IMR-90 (cell line): ENCODE data around the gene BAZ2B. TPM values are rescaled to one million over a fixed set of nuclear protein-coding genes. Genes with fewer than 3 reads are reported as not detected.

Experiments used
- ATAC-seq: fragments of 200-7000 bp; cut with Tn5 transposase; 2 replicates; pipeline ENCODE4 v1.9.1; 2020; ENCODE audit warnings: low read depth, mild to moderate bottlenecking, moderate library complexity
- BruUV-seq: library from RNA; stranded (reverse); fragments of 400-500 nt; replicated peaks from 2 replicates; lab custom pipeline; 2021; lab: Mats Ljungman, UMichigan
- CTCF ChIA-PET: fragments of 300-600 bp; formaldehyde crosslinking; extraction: SDS; loops from one replicate; lab custom pipeline; 2021; ENCODE audit warnings: antibody characterized with exemption; lab: Yijun Ruan, JAX
- POLR2A ChIA-PET: fragments of 300-600 bp; sonication (Branson Sonifier 250); formaldehyde crosslinking; loops from one replicate; lab custom pipeline; 2022; ENCODE audit warnings: antibody characterized with exemption; ENCODE audit not compliant: unreplicated experiment; lab: Charles Lee
- DNase-seq: peaks from one replicate; pipeline ENCODE4 v3.0.0; 2013
- H2AFZ ChIP-seq: replicated peaks from 2 replicates; pipeline ENCODE3; 2013; ENCODE audit warnings: low read length, mild to moderate bottlenecking; ENCODE audit not compliant: poor library complexity
- H2AK5ac ChIP-seq: 2 replicates; pipeline ENCODE4 v1.6.1; 2013; ENCODE audit warnings: low read depth, low read length, inconsistent platforms
- H2AK9ac ChIP-seq: replicated peaks from 2 replicates; pipeline ENCODE3; 2013; ENCODE audit warnings: mild to moderate bottlenecking, low read depth, low read length, moderate library complexity; ENCODE audit not compliant: poor library complexity
- H2BK120ac ChIP-seq: 2 replicates; pipeline ENCODE4 v1.6.1; 2013; ENCODE audit warnings: low read depth, low read length, inconsistent platforms
- H2BK15ac ChIP-seq: 3 replicates; pipeline ENCODE4 v1.6.1; 2013; ENCODE audit warnings: low read depth, low read length, inconsistent platforms
- H2BK20ac ChIP-seq: 2 replicates; pipeline ENCODE4 v1.6.1; 2013; ENCODE audit warnings: low read depth, mild to moderate bottlenecking, inconsistent platforms, low read length, moderate library complexity
- H2BK5ac ChIP-seq: 2 replicates; pipeline ENCODE4 v1.6.1; 2013; ENCODE audit warnings: mild to moderate bottlenecking, low read depth, low read length, inconsistent platforms; ENCODE audit not compliant: poor library complexity, severe bottlenecking
- H3K14ac ChIP-seq: replicated peaks from 2 replicates; pipeline ENCODE4 v1.6.1; 2013; ENCODE audit warnings: low read depth, low read length, inconsistent platforms
- H3K18ac ChIP-seq: 2 replicates; pipeline ENCODE4 v1.6.1; 2013; ENCODE audit warnings: low read depth, low read length, control low read depth
- H3K23ac ChIP-seq: 2 replicates; pipeline ENCODE4 v1.6.1; 2013; ENCODE audit warnings: low read depth, low read length, inconsistent platforms
- H3K27ac ChIP-seq: 2 replicates; pipeline ENCODE4 v1.5.1; 2013; ENCODE audit warnings: mild to moderate bottlenecking, control low read depth, low read length; ENCODE audit not compliant: insufficient read depth
- H3K27me3 ChIP-seq: 2 replicates; pipeline ENCODE4 v1.6.1; 2013; ENCODE audit warnings: low read length; ENCODE audit not compliant: control insufficient read depth, insufficient read depth
- H3K36me3 ChIP-seq: 2 replicates; pipeline ENCODE4 v1.6.1; 2013; ENCODE audit warnings: low read length, mixed read lengths; ENCODE audit not compliant: control insufficient read depth, insufficient read depth
- H3K4ac ChIP-seq: 2 replicates; pipeline ENCODE4 v1.6.1; 2013; ENCODE audit warnings: low read depth, low read length, inconsistent platforms
- H3K4me1 ChIP-seq: 2 replicates; pipeline ENCODE4 v1.6.1; 2013; ENCODE audit warnings: low read length, mixed read lengths; ENCODE audit not compliant: control insufficient read depth, insufficient read depth
- H3K4me2 ChIP-seq: 2 replicates; pipeline ENCODE4 v1.6.1; 2013; ENCODE audit warnings: low read depth, mild to moderate bottlenecking, control low read depth, low read length, moderate library complexity
- H3K4me3 ChIP-seq: 2 replicates; pipeline ENCODE4 v1.5.1; 2013; ENCODE audit warnings: low read depth, mild to moderate bottlenecking, control low read depth, low read length, moderate library complexity; ENCODE audit not compliant: insufficient read depth
- H3K56ac ChIP-seq: 2 replicates; pipeline ENCODE4 v1.6.1; 2013; ENCODE audit warnings: low read length, inconsistent platforms; ENCODE audit not compliant: insufficient read depth; ENCODE audit errors: extremely low read depth
- H3K79me1 ChIP-seq, 2 experiments: 2 replicates each; pipeline ENCODE4 v1.6.1; 2013; ENCODE audit warnings: low read length in 2 of 2, inconsistent platforms in 1 of 2, low read depth in 1 of 2
- H3K9ac ChIP-seq: 2 replicates; pipeline ENCODE4 v1.6.1; 2013; ENCODE audit warnings: low read depth, low read length, control low read depth
- H3K9me1 ChIP-seq: 2 replicates; pipeline ENCODE4 v1.6.1; 2013; ENCODE audit warnings: low read length, inconsistent platforms; ENCODE audit not compliant: insufficient read depth
- H3K9me3 ChIP-seq: 2 replicates; pipeline ENCODE4 v1.6.1; 2013; ENCODE audit warnings: low read length; ENCODE audit not compliant: control insufficient read depth, insufficient read depth
- H4K20me1 ChIP-seq: 2 replicates; pipeline ENCODE4 v1.6.1; 2013; ENCODE audit warnings: low read length, inconsistent platforms; ENCODE audit not compliant: insufficient read depth
- H4K5ac ChIP-seq: 2 replicates; pipeline ENCODE4 v1.6.1; 2013; ENCODE audit warnings: mild to moderate bottlenecking, low read depth, low read length, control low read depth
- H4K8ac ChIP-seq, 2 experiments: 2 replicates each; pipeline ENCODE4 v1.6.1; 2013; ENCODE audit warnings: low read depth in 2 of 2, low read length in 2 of 2, control low read depth in 1 of 2, inconsistent platforms in 1 of 2
- H4K91ac ChIP-seq: 2 replicates; pipeline ENCODE4 v1.6.1; 2013; ENCODE audit warnings: low read depth, low read length, inconsistent platforms; ENCODE audit not compliant: insufficient read depth
- BHLHE40 ChIP-seq: fragments of 150-350 bp; IDR thresholded peaks from 2 replicates; pipeline ENCODE4 v1.6.1; 2016; ENCODE audit warnings: mild to moderate bottlenecking, low read depth, low read length
- CEBPB ChIP-seq: IDR thresholded peaks from 2 replicates; pipeline ENCODE4 v1.6.1; 2012; ENCODE audit warnings: low read depth, low read length, improper control_type of control experiment
- CHD1 ChIP-seq: IDR thresholded peaks from 2 replicates; pipeline ENCODE4 v1.6.1; 2012; ENCODE audit warnings: low read depth, low read length, improper control_type of control experiment
- FOS ChIP-seq: fragments of 150-350 bp; IDR thresholded peaks from 2 replicates; pipeline ENCODE4 v1.6.1; 2016; ENCODE audit warnings: low read depth, low read length
- MAFK ChIP-seq: IDR thresholded peaks from 2 replicates; pipeline ENCODE4 v1.6.1; 2012; ENCODE audit warnings: low read depth, low read length, improper control_type of control experiment
- MAZ ChIP-seq: IDR thresholded peaks from 2 replicates; pipeline ENCODE4 v1.6.1; 2012; ENCODE audit warnings: low read depth, mild to moderate bottlenecking, low read length, improper control_type of control experiment, moderate library complexity, borderline replicate concordance
- MXI1 ChIP-seq: IDR thresholded peaks from 2 replicates; pipeline ENCODE4 v1.6.1; 2012; ENCODE audit warnings: low read depth, mild to moderate bottlenecking, low read length, moderate library complexity, borderline replicate concordance
- NFE2L2 ChIP-seq: fragments of 150-350 bp; IDR thresholded peaks from 2 replicates; pipeline ENCODE4 v1.6.1; 2016; ENCODE audit warnings: low read depth, mild to moderate bottlenecking, low read length
- POLR2A ChIP-seq: IDR thresholded peaks from 2 replicates; pipeline ENCODE4 v1.6.1; 2012; ENCODE audit warnings: mild to moderate bottlenecking, low read depth, low read length
- RAD21 ChIP-seq: IDR thresholded peaks from 2 replicates; pipeline ENCODE4 v1.6.1; 2012; ENCODE audit warnings: low read length, improper control_type of control experiment
- RCOR1 ChIP-seq: IDR thresholded peaks from 2 replicates; pipeline ENCODE4 v1.6.1; 2012; ENCODE audit warnings: mild to moderate bottlenecking, low read length, improper control_type of control experiment; ENCODE audit not compliant: insufficient replicate concordance
- RFX5 ChIP-seq: IDR thresholded peaks from 2 replicates; pipeline ENCODE4 v1.8.0; 2012; ENCODE audit warnings: low read depth, mild to moderate bottlenecking, low read length, moderate library complexity
- SMC3 ChIP-seq: fragments of 150-350 bp; IDR thresholded peaks from 2 replicates; pipeline ENCODE4 v1.6.1; 2016; ENCODE audit warnings: low read depth, mild to moderate bottlenecking, antibody characterized with exemption, low read length, moderate library complexity
- USF2 ChIP-seq: fragments of 150-350 bp; IDR thresholded peaks from 2 replicates; pipeline ENCODE4 v1.6.1; 2017; ENCODE audit warnings: mild to moderate bottlenecking, antibody characterized with exemption, low read length, low read depth
- WGBS, 2 experiments: methylation state at CpG; one replicate each; pipeline versions ENCODE4 v1.1.5 to v1.1.7; 2013; ENCODE audit warnings: missing lambda C conversion rate in 2 of 2; ENCODE audit not compliant: insufficient read length in 1 of 2; ENCODE audit errors: extremely low coverage in 2 of 2; 5-methylcytosine and 5-hydroxymethylcytosine counted together
- dilution Hi-C: fragments of 300-500 bp; cut with HindIII; formaldehyde crosslinking; loops from one replicate; pipeline ENCODE4 v1.14.3; 2018; ENCODE audit warnings: low sequenced_read_pairs; ENCODE audit not compliant: unreplicated experiment
- in situ Hi-C: fragments of 300-500 bp; cut with MboI; formaldehyde crosslinking; loops from 3 replicates; pipeline ENCODE4 v1.14.3; 2019; ENCODE audit warnings: low sequenced_read_pairs, inconsistent platforms, mixed read lengths
- intact Hi-C: fragments of 100-400 bp; cut with micrococcal nuclease; formaldehyde crosslinking; loops from 2 replicates; pipeline ENCODE4 v1.10.0; 2022
- polyA plus RNA-seq, 3 experiments: library from polyadenylated mRNA; depleted of rRNA; stranded (reverse); fragments of >200 nt; gene quantifications; 2 replicates each; pipeline ENCODE4 v1.2.3, GENCODE V29; 2012; ENCODE audit warnings: low replicate concordance in 1 of 3
- total RNA-seq: library from RNA; depleted of rRNA; stranded (reverse); fragments of >200 nt; gene quantifications from 2 replicates; pipeline ENCODE4 v1.2.3, GENCODE V29; 2012
- TF ChIP-seq, protein P1 (sequence below): fragments of 150-350 bp; IDR thresholded peaks from 2 replicates; pipeline ENCODE4 v1.6.1; 2016; ENCODE audit warnings: low read depth, mild to moderate bottlenecking, low read length, moderate library complexity, borderline replicate concordance
- TF ChIP-seq, protein P2 (sequence below): conservative IDR thresholded peaks from 2 replicates; pipeline ENCODE4 v1.5.1; 2012; ENCODE audit warnings: mild to moderate bottlenecking, low read depth, low read length, improper control_type of control experiment

Gene BAZ2B
- total and polyA plus RNA-seq, 2 of the 4 experiments (the other 2 are of a cell fraction): 8.9 to 42.1 TPM

DNA sequence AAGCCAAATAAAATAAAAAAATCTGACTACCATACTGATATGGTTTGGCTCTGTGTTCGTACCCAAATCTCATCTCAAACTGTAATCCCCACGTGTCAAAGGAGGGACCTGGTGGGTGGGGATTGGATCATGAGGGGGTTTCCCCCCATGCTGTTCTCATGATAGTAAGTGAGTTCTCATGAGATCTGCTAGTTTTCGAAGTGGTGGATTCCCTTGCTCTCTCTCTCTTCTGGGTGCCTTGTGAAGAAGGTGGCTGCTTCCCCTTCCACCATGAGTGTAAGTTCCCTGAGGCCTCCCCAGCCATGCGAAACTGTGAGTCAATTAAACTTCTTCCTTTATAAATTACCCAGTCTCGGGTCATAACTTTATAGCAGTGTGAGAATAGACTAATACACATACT, 206.1 kb downstream of the BAZ2B start:
- H3K4me1 ChIP-seq: no peaks in the 10 kb centered on the region
- no peak for ATAC-seq
- intact Hi-C loops: no loop called here
- no TSS peak for BruUV-seq
- no peak overlapping the region for H3K27ac ChIP-seq
- no peak overlapping the region for H2AK5ac ChIP-seq
- CTCF ChIA-PET: no interaction called here
- H4K5ac ChIP-seq: no peak overlapping the region
- peaks cover 18% of the 10 kb centered on the region for H3K36me3 ChIP-seq
- H4K91ac ChIP-seq: no peak overlapping the region
- dilution Hi-C loops: no loop called here
- no peak overlapping the region for H2AFZ ChIP-seq
- no peak overlapping the region for H2BK5ac ChIP-seq
- no peak for DNase-seq
- in situ Hi-C loops: no loop called here
- H4K20me1 ChIP-seq: no peaks in the 10 kb centered on the region
- H2AK9ac ChIP-seq: no peak overlapping the region
- H3K18ac ChIP-seq: no peak overlapping the region
- H2BK20ac ChIP-seq: no peak overlapping the region
- H3K79me1 ChIP-seq: no peaks in the 10 kb centered on the region; a peak in 1 of 4 replicates
- TF ChIP-seq SMC3 (no peak), RCOR1 (no peak), FOS (no peak), POLR2A (no peak), BHLHE40 (no peak), NFE2L2 (no peak), MAFK (no peak), MXI1 (no peak), CEBPB (no peak), CHD1 (no peak), MAZ (no peak), RAD21 (no peak), USF2 (no peak), RFX5 (no peak)
- TF ChIP-seq, protein P1, sequence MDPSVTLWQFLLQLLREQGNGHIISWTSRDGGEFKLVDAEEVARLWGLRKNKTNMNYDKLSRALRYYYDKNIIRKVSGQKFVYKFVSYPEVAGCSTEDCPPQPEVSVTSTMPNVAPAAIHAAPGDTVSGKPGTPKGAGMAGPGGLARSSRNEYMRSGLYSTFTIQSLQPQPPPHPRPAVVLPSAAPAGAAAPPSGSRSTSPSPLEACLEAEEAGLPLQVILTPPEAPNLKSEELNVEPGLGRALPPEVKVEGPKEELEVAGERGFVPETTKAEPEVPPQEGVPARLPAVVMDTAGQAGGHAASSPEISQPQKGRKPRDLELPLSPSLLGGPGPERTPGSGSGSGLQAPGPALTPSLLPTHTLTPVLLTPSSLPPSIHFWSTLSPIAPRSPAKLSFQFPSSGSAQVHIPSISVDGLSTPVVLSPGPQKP: no peak
- TF ChIP-seq, protein P2, sequence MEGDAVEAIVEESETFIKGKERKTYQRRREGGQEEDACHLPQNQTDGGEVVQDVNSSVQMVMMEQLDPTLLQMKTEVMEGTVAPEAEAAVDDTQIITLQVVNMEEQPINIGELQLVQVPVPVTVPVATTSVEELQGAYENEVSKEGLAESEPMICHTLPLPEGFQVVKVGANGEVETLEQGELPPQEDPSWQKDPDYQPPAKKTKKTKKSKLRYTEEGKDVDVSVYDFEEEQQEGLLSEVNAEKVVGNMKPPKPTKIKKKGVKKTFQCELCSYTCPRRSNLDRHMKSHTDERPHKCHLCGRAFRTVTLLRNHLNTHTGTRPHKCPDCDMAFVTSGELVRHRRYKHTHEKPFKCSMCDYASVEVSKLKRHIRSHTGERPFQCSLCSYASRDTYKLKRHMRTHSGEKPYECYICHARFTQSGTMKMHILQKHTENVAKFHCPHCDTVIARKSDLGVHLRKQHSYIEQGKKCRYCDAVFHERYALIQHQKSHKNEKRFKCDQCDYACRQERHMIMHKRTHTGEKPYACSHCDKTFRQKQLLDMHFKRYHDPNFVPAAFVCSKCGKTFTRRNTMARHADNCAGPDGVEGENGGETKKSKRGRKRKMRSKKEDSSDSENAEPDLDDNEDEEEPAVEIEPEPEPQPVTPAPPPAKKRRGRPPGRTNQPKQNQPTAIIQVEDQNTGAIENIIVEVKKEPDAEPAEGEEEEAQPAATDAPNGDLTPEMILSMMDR: no peak
- no peak overlapping the region for H3K56ac ChIP-seq
- no CpG with 5 or more reads among the region's 5 CpGs for WGBS, 2 experiments
- no peak overlapping the region for H2BK120ac ChIP-seq
- no peak overlapping the region for H3K4me3 ChIP-seq
- no peaks in the 10 kb centered on the region for H3K9me3 ChIP-seq
- H3K23ac ChIP-seq: no peak overlapping the region
- H3K27me3 ChIP-seq: no peaks in the 10 kb centered on the region
- H2BK15ac ChIP-seq: no peak overlapping the region
- H3K4ac ChIP-seq: no peak overlapping the region
- H3K4me2 ChIP-seq: no peak overlapping the region
- no peaks in the 10 kb centered on the region for H3K9me1 ChIP-seq
- H3K9ac ChIP-seq: no peak overlapping the region
- H4K8ac ChIP-seq: no peak overlapping the region
- H3K14ac ChIP-seq: no peak overlapping the region
- POLR2A ChIA-PET: no interaction called here
